UCSD-AML1 (cell line): Measurements from ENCODE around the gene TMEM63B.
"Not testable (repeated sequence)": the region's sequence is repeated elsewhere in the genome, so short reads cannot be mapped to it uniquely, and the experiment has no call there.

Experiments used
- DNase-seq: peaks from one replicate; lab custom pipeline; 2025; ENCODE audit not compliant: unreplicated experiment; lab: John Stamatoyannopoulos, UW

The TMEM63B gene

DNA sequence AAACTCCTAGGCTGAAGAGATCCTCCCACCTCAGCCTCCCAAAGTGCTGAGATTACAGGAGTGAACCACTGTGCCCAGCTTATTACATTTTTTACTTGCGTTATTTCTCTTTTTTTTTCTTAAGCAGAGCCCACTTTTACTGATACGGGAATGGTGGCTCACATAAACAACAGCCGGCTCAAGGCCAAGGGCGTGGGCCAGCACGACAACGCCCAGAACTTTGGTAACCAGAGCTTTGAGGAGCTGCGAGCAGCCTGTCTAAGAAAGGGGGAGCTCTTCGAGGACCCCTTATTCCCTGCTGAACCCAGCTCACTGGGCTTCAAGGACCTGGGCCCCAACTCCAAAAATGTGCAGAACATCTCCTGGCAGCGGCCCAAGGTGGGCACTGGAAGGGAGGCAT lies 41.8 kb downstream of the TMEM63B start:
- no peak for DNase-seq

DNA sequence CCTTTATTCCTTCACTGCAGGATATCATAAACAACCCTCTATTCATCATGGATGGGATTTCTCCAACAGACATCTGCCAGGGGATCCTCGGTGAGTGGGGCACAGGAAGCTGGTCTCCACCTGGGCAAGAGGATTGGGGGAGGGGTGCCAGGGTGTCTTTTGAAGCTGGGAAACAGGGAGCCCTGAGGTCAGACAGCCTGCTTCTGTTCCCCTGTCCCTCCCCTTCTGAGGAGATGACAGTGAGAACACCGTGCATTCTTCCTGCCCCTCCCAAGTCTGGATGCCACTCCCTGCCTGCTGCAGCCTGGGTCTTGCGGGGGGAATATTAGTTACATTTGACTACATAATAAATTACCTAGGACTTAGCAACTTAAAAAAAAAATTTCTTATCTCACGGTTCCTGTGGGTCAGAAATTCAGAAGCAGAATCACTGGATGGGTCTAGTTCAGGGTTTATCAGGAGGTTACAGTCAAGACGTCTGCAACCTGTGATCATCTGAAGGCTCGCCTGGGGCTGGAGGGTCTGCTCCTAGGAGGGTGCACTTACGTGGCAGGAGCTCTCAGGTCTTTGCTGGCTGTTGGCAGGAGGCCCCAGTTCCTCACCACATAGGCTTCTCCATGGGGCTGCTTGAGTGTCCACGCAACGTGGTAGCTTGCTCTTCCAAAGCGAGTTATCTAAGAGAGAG lies 42.7 kb downstream of the TMEM63B start:
- DNase-seq: no peak

DNA sequence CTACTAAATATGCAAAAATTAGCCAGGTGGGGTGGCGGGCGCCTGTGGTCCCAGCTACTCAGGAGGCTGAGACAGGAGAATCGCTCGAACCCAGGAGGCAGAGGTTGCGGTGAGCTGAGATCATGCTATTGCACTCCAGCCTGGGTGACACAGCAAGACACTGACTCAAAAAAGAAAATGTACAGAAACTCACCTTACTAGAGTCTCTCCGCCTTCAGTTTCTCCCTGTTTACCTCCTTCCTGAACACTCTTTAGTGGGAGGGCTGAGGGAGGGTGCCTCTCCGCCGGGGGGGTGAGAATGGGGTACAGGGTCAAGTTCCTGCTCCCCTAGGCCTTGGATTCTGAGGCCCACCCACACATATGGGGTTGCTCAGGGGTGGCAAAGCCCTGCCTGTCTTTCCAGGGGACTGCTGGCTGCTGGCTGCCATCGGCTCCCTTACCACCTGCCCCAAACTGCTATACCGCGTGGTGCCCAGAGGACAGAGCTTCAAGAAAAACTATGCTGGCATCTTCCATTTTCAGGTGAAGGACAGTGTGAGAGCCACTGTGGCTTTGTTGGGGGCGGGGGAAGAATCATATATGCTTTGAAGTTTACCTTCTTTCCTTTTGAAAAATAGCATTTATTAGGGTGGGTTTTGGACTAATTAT lies 44.7 kb downstream of the TMEM63B start:
- DNase-seq: no peak

DNA sequence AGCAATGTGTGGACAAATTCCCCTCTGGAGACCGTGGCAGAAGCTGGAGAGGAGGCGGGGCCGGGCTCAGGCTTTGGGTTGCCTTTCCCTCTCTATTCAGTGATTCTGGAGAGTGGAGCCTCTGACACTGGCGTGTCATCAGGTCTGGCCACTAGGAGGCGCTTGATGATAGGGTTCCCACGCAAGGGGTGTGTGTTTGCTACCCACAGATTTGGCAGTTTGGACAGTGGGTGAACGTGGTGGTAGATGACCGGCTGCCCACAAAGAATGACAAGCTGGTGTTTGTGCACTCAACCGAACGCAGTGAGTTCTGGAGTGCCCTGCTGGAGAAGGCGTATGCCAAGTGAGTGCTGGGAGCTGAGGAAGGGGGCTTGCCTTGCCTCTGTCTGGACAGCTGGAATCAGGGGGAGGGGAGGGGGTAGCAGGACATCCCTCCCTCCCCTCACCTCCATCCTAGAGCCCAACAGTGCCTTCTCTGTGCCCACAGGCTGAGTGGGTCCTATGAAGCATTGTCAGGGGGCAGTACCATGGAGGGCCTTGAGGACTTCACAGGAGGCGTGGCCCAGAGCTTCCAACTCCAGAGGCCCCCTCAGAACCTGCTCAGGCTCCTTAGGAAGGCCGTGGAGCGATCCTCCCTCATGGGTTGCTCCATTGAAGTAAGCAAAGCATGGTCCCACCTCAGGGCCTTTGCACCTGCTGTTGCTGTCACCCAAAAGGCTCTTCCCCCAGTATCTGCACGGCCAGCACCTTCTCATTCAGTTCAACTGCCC lies 45.6 kb downstream of the TMEM63B start:
- peak; percentile 80 for DNase-seq

- peak; percentile 64 for DNase-seq
These were observed 48.9 kb downstream of the TMEM63B start for GRCh38 chr6:44176130-44176761.

DNA sequence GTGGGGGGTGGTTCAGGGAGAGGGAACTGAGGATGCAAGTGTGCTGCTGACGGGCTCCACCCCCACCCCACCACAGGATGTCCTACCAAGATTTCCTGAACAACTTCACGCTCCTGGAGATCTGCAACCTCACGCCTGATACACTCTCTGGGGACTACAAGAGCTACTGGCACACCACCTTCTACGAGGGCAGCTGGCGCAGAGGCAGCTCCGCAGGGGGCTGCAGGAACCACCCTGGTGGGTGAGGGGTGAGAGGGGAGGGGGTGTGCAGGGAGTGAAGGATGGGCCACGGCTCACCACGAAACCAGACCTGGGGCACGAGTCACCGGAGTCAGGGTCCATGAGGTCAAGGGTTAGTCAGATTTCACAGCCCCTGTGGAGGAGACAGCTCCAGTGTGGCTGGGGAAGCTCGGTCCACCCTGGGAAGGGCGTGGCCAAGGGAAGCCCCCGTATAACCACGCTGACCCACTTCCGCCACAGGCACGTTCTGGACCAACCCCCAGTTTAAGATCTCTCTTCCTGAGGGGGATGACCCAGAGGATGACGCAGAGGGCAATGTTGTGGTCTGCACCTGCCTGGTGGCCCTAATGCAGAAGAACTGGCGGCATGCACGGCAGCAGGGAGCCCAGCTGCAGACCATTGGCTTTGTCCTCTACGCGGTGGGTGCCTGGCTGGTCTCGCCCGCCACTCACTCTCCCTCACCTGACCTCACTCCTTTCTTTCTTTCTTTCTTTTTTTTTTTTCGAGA lies 49.6 kb downstream of the TMEM63B start:
- DNase-seq: peak; percentile 60

DNA sequence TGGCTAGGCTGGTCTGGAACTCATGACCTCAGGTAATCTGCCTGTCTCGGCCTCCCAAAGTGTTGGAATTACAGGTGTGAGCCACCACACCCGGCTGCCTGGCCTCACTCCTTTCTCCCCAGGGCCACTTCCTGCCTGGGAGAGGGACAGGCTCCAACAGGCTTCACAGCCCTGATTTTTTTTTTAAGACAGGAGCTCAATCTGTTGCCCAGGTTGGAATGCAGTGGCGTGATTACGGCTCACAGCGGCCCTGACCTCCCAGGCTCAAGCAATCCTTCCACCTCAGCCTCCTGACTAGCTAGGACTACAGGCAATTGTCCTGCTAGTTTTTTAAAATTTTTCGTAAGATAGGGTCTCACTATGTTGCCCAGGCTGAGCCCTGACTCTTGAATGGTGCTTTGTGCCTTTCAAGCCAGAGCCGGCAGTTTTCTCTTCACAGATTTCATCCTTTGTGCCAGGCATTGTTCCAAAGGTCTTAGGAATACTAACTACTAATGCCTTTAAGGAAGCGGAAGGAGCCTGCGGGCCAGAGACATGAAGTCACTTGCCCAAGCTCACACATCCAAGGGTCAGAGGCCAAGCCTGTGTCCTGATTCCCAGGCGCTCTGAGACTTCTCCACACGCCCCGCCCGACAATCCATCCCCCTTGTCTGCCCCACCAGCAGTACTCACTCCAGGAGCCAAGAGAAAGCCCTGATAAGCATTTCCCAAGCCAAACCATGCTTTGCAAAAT lies 50.5 kb downstream of the TMEM63B start:
- DNase-seq: no peak

DNA sequence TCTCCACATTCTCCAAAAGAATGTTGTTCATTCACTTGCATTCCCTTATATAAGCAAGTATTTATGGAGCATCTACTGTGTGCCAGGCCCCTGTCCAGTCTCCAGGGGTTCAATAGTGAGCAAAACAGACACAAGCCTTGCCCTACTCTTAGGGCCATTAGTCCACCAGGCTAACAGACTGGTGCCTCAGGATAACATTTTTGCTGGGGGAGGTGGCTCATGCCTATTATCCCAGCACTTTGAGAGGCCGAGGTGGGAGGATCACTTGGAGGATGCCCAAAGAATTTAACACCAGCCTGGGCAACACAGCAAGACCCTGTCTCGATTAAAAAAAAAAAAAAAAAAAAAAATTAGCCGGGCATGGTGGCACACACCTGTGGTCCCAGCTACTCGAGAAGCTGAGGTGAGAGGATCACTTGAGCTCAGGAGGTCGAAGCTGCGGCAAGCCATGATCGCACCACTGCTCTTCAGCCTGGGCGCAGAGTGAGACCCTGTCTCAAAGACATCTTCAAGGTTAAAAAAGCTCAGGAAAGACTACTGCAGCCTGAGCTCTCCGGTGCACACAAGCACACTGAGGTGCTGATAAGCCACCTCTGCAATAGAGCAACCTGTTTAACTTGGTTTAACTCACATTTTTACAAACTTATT lies 51.2 kb downstream of the TMEM63B start:
- DNase-seq: no peak

DNA sequence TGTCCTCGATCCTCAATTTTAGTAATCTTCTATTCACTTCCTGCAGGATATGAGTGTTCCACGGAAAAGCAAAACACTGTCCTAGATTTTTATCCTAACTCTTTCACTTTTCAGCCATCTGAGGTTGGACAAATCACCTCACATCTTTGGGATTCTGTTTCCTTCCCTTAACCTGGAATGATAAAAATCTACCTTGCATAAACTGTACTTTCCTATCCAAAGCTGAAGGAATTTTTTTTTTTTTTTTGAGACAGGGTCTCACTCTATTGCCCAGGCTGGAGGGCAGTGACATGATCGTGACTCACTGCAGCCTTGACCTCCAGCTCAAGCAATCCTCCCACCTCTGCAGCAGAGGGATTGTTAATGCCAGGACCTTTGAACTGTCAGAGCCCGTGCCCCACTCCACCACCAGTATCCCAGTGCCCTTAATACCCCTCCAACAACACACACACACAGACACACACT lies 51.8 kb downstream of the TMEM63B start:
- DNase-seq: no peak

DNA sequence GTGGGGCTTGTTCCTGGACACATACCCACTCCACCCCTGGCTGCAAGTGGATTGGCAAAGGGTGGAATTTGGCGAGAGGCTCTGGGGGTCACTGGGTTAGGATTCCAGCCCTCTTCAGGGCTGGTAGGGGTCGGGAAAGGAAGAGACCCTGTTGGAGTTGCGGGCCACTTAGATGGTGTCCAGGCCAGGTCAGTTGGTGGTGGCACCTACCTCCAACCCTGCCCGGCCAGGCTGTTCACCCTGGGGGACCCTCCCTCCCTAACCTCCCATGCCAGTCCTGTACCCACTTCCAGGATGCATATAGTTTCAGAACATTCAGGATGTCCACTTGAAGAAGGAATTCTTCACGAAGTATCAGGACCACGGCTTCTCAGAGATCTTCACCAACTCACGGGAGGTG lies 52.3 kb downstream of the TMEM63B start:
- DNase-seq: no peak

GRCh38 chr6:44180406-44180805 lies 53.1 kb downstream of the TMEM63B start:
- no peak for DNase-seq

GRCh38 chr6:44180886-44181285 lies 53.5 kb downstream of the TMEM63B start:
- DNase-seq: no peak

DNA sequence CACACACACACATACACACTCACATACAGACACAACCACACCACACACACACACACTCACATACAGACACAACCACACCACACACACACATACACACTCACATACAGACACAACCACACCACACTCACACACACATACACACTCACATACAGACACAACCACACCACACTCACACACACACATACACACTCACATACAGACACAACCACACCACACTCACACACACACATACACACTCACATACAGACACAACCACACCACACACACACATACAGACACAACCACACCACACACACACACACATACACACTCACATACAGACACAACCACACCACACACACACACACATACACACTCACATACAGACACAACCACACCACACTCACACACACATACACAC lies 54.4 kb downstream of the TMEM63B start:
- DNase-seq: not testable (repeated sequence)

- DNase-seq: no peak
These were observed 55.6 kb downstream of the TMEM63B start for GRCh38 chr6:44182911-44183390.

- DNase-seq: no peak
These were observed 56.4 kb downstream of the TMEM63B start for GRCh38 chr6:44183783-44184182.

DNA sequence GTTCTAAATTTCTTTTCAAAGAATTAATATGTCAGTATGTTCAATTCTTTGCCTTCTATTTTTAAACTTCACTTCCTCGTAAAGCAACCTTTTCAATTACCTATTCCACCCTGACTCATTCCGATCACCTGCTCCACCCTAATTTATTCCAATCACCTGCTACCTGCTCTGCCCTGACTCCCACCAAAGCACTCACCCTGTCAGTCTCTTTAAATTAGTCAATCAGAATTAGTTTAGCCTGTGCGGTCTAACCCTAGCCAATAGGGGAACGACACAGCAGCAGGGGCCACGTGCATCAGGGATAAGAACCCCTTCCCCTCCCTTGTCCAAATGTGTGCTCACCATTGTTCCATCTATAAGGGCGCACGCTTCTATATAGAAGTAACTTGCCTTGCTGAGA lies 58.0 kb downstream of the TMEM63B start:
- not testable (repeated sequence) for DNase-seq

DNA sequence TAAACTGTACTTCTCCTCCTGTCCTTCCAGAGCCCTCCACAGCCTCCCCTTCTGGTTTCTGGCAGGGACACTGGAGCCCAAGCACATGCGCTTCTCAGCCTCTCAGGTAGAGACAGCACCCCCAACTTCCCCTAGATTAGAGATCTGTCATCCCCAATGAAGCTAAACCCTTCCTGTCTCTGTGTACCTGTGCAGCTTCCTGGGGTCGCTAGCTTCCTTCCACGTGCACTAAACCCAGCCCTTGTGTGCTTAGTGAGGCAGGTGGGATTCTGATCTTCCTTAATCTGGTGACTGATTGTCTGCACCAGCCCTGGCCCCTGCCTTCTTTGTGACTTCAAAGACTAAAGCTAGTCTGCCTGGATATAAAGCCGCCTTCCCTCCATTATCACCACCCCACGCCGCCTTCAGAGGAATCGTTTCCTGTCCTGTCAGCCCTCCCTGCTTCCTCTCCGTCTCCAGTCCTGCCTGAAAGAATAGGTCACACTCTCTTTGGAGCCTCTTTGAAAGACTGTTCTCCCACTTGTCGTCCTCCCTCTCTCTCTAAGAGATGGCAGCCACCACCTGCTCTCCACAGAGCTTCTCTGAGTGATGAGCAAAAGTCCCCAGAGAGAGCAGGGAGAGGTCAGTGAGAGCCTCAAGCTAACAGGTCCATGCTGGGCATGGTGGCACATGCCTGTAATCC lies 58.7 kb downstream of the TMEM63B start:
- DNase-seq: peak; percentile 35

- no peak for DNase-seq
These were observed 59.3 kb downstream of the TMEM63B start for GRCh38 chr6:44186635-44187025.

DNA sequence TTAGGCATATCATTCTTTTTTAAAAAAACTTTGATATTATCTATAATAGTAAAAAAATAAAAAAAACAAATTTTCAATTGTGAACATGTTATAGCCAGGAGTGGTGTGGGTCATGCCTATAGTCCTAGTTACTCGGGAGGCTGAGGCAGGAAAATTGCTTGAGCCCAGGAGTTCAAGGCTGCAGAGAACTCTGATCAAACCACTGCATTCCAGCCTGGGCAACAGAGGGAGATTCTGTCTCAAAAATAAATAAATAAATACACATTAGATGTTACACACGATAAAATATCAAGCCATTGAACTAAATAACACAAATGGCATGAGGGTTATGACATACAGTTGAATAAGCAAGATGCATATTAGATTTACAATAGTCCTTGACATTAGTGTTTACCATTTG lies 61.5 kb downstream of the TMEM63B start:
- no peak for DNase-seq
